HG03575 (cell line): ENCODE measurements around the gene COL5A2.

Source experiments
- ATAC-seq: cut with Tn5 transposase; IDR thresholded peaks from one replicate; pipeline ENCODE4 v1.9.1; 2021; ENCODE audit not compliant: unreplicated experiment, insufficient number of reproducible peaks, low FRiP score; ENCODE audit errors: extremely low read depth

The COL5A2 gene

DNA sequence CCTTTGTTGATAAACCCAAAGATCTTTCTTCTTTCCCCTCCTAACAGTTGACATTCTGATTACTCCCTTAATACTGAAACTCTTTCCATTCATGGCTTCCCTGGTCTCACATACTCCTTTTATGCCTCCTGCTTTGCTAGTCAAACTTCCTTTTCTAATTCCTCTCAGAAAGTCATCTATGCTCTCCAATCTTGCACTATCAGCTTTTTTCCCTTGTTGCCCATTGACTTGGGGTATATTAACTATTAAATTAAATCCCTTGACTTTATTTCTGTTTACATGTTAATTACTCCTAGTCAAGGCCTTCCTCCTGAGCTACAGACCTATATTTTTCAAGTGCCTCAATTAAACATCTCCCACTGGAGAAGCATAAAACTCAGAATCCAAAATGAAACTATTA, 3.6 kb upstream of the COL5A2 start:
- ATAC-seq: no peak

- no peak for ATAC-seq
Measured at GRCh38 chr2:189181706-189182105, 2.1 kb upstream of the COL5A2 start.

GRCh38 chr2:189178726-189179569, 613 bp downstream of the COL5A2 start:
- no peak for ATAC-seq

GRCh38 chr2:189178054-189178453, 1.5 kb downstream of the COL5A2 start:
- ATAC-seq: no peak

GRCh38 chr2:189177251-189177840, 2.2 kb downstream of the COL5A2 start:
- ATAC-seq: no peak

DNA sequence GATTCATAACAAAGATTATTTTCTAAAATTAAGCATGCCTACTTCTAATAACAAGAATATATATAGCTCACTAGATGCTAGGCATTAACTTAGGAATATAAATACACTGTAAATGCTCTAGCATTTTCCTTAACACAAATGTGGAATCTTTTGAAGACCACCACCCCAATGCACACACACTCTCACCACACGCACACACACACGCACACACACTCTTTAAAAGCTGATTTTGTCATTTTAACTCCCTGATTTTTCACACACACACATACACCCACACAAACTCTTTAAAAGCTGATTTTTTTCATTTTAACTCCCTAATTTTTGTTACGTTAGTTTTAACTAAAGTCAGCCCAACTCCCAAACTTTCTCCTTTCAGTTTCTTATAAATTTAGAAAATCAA, 3.0 kb downstream of the COL5A2 start:
- no peak for ATAC-seq

DNA sequence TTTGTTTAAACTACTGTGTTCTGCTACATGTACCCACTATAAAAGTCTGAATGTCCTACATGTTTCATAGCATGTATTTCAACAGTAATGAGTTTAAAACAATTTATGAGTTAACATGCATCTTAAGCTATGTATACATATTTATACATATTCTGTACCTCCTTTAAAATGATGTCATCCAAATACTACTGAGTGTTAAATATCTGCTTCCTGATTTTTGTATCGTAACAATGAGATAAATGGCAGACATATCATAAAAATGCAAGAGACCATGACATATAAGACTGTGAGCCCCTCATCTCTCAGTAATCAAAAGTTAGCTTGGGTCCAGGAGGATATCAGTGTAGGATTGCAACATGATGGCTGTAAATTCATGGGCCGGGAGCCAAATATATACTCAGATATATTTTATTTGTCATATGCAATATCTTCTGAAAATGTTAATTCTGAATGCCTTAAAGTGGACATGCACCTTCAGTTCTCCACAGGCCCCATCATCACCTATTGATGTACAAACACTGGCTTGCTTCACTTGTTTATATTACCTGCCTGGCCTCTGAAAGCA, 3.6 kb downstream of the COL5A2 start:
- no peak for ATAC-seq

DNA sequence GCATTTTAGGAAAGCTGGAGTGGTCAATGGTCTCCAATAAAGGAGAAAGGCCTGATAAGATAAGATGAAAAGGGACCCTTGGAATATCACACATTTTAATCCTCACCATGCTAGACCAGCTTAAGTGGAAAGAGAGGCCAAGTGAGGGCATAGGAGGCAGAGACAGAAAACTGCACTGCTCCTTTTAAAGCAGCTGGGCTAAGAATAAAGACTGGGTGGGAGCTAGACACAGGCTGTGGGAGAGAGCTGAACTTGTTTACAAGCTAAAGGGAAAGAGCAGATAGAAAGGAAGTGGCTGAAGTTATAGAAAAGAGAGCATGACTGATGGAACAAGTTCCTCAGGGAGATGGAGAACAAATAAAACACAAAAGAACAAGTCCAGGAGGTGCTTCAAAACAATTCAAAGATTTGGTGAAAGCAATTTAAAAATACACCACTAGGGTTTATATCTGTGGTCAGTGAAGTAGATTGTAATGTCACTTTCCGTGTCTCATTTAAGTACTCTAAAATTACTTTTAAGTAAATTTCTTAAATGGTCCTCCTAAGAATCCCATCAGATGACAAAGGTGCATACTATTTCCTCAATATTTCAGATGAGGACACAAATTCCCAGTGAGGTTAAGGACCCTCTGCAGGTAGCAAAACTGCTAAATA, 7.5 kb downstream of the COL5A2 start:
- ATAC-seq: no peak

DNA sequence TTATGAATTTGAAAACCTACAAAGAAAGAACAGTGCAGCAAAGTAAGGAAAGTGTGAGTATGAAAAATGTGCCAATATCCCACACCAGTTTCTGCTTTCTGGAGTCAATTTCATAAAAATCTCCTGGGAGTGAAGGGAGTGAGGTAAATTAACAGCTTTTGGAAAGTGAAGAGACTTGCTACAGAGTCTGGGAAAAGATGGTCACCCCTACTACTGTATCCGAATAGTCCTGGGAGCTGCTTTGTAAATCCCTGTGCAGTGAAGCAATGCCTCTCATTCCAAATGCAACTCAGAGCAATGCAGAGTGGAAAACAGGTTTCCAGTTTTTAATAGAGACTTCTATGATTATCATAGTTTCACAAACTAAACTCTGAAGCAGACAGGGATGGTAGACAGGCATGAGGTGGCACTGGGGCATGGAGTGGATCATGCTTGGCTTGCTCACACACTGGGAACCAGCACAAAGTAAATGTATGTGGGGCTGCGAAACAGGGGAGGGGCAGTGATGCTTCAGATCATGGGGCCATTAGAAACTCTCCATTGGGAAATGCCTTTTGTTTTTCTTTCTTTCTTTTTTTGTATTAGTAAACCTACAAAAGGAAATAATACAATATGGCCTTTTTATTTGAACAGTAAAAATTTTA, 10.6 kb downstream of the COL5A2 start:
- no peak for ATAC-seq

- ATAC-seq: no peak
Measured at GRCh38 chr2:189165656-189166380, 13.7 kb downstream of the COL5A2 start.

DNA sequence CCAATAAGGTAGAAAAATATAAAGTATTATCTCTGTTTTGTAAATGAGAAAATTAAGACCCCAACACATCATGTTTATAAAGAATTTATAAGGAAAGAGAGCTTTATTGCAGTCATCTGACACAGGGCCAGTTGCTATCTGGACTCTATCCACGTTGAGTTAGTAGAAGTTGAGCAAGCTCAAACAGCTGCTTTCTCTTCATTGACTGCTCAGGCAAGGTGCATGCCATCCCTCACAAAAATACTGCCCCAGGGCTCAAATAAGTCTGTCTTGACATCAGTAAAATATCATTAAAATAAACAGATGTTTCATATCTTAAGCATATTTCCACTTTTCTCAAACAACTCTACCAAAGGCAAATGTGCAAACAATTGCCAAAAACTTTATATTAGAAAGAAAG, 14.8 kb downstream of the COL5A2 start:
- ATAC-seq: no peak

- ATAC-seq: no peak
Measured at GRCh38 chr2:189163889-189164288, 15.7 kb downstream of the COL5A2 start.

- ATAC-seq: no peak
Measured at GRCh38 chr2:189162566-189162965, 17.0 kb downstream of the COL5A2 start.

- no peak for ATAC-seq
Measured at GRCh38 chr2:189161894-189162293, 17.7 kb downstream of the COL5A2 start.

- ATAC-seq: no peak
Measured at GRCh38 chr2:189159717-189160116, 19.8 kb downstream of the COL5A2 start.

DNA sequence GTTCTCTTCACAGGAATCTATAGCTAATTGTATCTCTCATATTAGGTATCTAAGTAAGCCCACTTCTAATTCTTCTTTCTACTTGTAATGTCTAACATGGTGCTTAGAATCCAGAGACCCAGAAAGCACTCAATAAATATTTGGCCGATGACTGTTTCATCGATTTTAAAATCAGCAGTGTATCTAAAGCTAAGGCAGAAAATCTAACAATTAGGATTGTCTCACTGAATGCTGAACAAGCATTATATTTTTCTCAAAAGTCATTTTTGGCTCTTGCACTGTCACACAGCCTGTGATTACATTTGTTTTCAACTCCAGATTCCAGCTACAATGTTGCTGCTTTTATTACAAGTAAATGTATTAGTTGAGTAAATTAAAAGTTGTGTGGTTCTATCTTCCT, 20.3 kb downstream of the COL5A2 start:
- ATAC-seq: no peak

- no peak for ATAC-seq
Measured at GRCh38 chr2:189157939-189158338, 21.6 kb downstream of the COL5A2 start.

GRCh38 chr2:189157456-189157855, 22.1 kb downstream of the COL5A2 start:
- no peak for ATAC-seq

GRCh38 chr2:189155795-189156194, 23.8 kb downstream of the COL5A2 start:
- no peak for ATAC-seq
